Left renal cortex interstitium (tissue), 4 donors: ENCODE data around the gene SLC39A6. TPM values are rescaled to one million over a fixed set of nuclear protein-coding genes. Genes with fewer than 3 reads are reported as not detected.
A peak's percentile ranks its signal among the peaks of the same experiment; 100 is the strongest.
"Not testable (repeated sequence)": the region's sequence is repeated elsewhere in the genome, so short reads cannot be mapped to it uniquely, and the experiment has no call there.

Experiments
- DNase-seq, 4 donors: peaks; one replicate each; pipeline ENCODE4 v3.0.0-alpha.2; 2013; ENCODE audit warnings: low read depth in 4 of 4, low spot score in 2 of 4, missing footprints in 1 of 4
- polyA plus RNA-seq, 4 donors: library from polyadenylated mRNA; unstranded; fragments of 120-200 nt; gene quantifications; one replicate each; pipeline ENCODE4 v1.2.1, GENCODE V29; 2013; ENCODE audit not compliant: insufficient read length in 4 of 4

SLC39A6 gene
- polyA plus RNA-seq, 4 donors: 74.0 to 84.5 (median 77.3) TPM

DNA sequence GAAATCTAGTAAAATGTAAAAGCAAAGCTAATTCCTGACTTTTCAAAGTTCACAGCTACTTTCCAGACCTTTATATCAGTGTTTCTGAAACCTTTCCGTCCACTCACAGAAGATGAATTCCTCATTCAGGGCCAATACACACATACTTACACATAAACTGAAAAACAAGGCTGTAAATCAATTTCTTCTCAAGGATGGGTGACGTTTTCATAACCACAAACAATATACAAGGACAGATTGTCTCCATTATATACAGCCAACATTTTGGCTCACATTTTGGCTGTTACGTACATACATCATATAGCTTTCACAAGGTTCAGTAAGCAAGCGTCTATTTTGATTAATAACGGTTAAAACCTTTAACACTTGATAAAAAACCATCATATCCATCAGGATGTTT is 63.1 kb downstream of the SLC39A6 start:
- peak in 2 of 4 donors; percentile 13 to 15 for DNase-seq

DNA sequence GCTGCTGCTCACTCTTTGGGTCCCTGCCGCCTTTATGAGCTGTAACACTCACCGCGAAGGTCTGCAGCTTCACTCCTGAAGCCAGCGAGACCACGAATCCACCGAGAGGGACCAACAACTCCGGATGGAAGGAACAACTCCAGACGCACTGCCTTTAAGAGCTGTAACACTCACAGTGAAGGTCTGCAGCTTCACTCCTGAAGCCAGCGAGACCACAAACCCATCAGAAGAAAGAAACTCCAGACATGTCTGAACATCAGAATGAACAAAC is 64.4 kb downstream of the SLC39A6 start:
- DNase-seq: not testable (repeated sequence)

DNA sequence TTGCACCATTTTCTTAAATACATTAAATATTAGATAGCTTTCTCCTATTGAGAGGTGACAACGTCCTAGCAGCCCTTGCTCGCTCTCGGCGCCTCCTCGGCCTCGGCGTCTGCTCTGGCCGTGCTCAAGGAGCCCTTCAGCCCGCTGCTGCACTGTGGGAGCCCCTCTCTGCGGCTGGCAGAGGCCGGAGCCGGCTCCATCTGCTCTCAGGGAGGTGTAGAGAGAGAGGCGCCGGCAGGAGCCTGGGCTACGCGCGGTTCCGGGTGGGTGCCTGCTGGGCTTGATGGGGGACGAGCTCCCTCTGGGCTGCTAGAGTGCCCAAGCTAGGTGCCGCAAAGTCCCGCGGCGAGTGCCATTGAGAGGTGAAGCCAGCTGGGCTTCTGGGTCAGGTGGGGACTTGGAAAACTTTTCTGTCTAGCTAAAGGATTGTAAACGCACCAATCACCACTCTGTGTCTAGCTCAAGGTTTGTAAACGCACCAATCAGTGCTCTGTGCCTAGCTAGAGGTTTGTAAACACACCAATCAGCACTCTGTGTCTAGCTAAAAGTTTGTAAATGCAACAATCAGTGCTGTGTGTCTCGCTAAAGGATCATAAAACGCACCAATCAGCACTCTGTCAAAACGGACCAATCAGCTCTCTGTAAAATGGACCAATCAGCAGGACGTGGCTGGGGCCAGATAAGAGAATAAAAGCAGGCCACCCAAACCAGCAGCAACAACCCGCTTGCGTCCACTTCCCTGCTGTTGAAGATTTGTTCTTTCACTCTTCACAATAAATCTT is 64.9 kb downstream of the SLC39A6 start:
- DNase-seq: no peak

DNA sequence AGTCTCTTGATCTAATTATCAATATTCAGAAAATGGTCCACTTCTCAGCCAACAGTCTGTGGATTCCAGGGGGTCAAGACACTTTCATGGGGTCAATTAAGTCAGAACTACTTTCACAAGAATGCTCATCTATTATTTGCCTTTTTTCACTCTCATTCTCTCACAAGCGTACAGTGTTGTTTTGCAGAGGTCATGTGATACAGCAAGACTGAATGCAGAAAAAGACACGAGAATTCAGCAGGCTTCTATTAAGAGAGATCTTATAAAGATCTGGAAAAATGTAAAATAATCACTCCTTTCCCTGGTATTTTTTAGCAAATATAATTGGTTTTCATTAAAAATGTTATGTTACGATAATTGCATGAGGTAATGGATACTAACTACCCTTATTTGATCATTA is 70.5 kb downstream of the SLC39A6 start:
- no peak for DNase-seq

Other genes starting within 250 kb of the SLC39A6 start
- 10 to 100 TPM; 63.0 to 76.7 (median 66.7) TPM for gene RPRD1A, start 61.8 kb downstream of the SLC39A6 start, polyA plus RNA-seq
- gene ELP2, start 559 bp upstream of the SLC39A6 start, polyA plus RNA-seq: 100 to 1,000 TPM in 2 of 4 donors, 10 to 100 TPM in 2; 77.9 to 147 (median 103) TPM
- gene MOCOS, start 58.2 kb upstream of the SLC39A6 start, polyA plus RNA-seq: under 1 TPM; 0.69 to 0.85 (median 0.75) TPM
- 10 to 100 TPM; 35.3 to 42.9 (median 40.5) TPM for gene FHOD3, start 168.4 kb upstream of the SLC39A6 start, polyA plus RNA-seq